T-helper 9 cell (primary cell): ENCODE results near the gene ZNF581.

Source experiments
- DNase-seq: peaks from one replicate; pipeline ENCODE4 v3.0.0-alpha.2; 2020
- total RNA-seq, 2 donors: gene quantifications; one replicate each; lab custom pipeline; 2026; lab: John Stamatoyannopoulos, UW

The ZNF581 gene, protein sequence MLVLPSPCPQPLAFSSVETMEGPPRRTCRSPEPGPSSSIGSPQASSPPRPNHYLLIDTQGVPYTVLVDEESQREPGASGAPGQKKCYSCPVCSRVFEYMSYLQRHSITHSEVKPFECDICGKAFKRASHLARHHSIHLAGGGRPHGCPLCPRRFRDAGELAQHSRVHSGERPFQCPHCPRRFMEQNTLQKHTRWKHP
- 18.2 to 20.0 reads per million in 2 donors for total RNA-seq

DNA sequence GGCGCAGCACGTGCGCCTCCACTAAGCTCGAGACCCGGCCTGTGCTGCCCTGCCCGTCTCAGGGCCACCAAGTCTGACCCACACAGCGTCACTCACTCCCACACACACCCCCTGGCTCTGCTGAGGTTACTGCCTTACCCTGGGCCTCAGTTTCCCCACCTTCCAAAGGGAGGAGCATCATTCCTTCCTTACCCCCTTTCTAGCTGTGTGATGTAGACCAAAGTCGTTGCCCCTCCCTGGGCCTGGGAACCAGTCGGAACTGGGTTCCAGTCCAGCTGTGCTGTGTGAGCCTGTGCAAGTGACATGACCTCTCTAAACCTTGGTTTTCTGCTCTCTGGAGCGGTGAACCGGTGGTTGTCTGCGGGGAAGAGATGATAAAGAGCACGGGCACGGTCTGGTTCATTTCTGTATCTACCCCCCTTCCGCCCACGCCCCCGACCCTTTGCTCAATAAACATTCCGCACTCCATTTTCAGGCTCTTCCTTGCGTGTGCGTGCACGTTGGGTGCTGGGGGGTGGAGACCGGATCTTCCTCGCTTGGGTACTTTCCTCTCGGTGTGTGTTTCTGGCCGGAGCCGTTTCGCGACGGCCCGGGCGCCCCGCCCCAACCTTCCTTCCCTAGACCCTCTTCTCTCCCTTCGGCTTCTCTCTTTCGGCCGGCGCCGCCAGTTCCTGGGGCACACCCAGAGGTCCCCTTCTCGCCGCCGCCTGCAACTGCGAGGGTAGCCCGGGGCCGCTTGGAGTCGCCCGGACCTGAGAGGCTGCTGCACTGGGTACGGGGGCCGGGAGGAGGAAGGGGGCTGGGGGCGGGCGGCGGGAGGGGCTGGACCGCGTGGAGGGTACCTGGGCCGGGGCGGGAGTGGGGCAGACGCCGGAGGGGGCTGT is at the start of gene ZNF581:
Gene ZNF581 (plus strand): TSS at position 647 of the 884 bp plus-strand sequence. CDS start 923 bp downstream, outside the sequence.
- DNase-seq: peak; percentile 66

DNA sequence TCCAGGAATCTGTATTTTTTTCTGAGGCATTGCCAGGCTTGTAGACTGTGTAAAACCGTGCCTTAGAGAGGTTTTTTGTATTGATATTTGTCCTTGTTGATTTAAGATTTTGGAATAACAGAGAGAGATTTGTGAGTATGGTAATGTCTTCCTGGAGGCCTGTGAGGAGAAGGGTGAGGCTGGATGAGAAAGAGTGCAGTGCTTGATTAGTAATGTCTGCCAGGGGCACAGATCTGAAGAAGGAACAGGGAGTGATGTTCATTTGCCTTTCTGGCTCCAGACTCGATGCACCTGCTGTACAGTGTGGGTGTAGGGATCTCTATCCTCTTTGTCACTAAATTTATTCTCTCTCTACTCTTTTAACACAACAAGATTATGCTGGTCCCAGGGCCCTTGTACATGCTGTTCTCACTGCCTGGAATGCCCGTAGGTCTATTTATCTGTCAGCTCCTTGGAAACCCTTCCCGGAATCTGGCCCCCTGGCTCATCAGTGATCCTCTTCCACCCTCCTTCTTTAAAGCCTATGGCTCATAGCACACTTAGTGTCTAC is 48.4 kb upstream of the ZNF581 start:
- no peak for DNase-seq

DNA sequence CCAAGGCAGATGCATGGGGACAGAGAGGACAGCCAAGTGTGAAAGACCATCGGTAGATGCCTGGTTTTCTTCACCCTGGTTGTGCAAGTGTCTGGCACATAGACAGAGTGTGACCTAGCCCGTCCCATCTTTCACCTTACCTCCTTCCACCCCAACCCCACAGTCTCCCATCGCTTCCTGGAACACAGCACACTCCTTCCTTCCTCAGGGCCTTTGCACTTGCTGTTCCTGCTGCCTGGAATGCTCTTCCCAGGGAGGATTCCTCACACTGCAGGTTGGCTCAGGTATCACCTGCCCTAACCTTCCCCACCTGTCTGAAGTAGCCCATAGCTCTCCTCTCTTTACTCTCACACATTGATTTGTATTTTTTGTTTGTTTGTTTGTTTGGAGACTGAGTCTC is 47.1 kb upstream of the ZNF581 start:
- no peak for DNase-seq

DNA sequence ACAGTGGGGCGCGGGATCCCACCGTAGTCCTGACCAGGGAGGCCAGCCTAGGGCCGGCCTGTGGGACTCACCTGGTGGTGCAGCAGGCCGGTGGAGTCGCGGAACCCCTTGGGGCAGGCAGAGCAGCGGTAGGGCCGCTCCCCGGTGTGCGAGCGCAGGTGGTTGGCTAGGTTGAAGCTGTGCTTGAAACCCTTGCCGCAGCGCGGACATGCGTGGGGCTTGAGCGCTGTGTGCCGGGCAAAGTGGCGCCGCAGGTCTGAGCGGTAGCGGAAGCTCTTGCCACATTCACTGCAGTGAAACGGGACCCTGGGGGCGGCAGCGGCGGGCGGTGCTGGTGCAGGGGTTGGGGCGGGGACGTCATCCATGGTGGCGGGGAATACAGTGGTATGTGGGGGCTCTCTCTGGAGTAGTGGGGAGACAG is 45.9 kb upstream of the ZNF581 start:
- DNase-seq: no peak

DNA sequence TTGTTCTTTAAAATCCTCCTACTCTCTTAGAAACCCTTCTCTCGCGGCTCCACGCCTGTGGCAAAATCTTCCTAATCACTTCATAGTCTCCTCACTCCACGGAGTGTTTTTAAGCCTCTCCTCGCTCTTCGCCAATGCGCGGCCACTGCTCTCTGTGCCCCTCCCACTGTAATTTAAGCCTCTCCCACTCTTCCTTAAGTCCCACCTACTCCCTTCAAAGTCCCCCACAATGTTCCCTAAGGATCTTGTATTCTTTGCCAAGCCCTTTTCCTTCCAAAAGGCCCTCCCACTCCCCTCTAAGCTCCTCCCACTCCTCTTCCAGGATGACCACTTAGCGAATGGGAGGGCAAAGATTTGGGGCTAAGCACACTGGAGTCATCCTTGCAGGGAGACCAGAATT is 45.4 kb upstream of the ZNF581 start:
- DNase-seq: no peak

DNA sequence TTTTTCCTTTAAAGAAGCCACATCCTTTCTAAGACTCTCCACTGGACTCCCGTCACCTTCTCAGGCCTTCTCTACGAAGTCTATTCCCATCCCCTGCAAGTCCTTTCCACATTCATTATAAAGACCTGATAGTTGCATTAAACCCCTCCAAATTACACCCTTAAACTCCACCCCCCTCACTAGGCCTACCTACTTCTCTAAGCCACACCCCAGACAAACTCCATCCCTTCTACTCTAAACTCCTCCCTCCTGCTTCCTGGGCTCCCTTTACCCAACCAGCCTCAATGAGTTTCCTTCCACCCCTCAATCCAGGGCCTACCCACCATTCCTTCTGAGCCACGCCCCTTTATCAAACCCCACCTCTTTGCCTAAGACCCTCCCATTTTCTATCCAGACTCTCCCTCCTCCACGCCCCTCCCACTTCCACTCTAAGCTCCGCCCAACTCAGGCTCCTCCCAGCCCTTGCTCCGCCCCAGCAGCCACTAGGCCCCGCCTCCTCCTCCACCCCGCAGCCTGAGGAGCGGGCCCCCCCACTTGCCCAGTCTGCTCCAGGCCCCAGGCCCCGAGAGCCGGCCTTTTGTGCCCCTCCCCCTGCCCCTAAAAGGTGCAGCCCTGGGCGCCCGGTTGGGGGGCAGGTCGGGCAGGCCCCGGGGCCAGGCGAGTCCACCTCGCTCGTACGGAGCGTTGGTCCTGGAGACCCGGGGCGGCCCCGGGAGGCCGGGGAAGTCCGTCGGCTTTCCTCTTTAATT is 44.6 kb upstream of the ZNF581 start:
- DNase-seq: peak; percentile 89

DNA sequence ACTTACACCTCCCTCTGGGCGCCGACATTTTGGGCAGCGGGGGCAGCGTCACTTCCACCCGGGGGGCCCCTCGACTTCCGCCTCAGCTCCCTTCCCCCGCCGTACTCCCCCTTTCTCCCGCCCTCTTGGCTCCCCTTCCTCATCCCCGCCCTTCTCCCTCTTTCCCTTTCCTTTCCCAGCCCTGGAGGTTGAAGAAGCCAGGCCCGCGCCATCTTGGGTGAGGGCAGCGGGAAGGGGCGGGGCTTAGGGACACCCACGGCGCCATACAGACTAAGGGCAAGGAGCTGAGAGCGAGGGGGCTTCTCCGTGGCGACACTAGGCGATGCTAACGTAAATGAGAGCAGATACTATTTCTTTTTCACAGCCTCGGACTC is 44.0 kb upstream of the ZNF581 start, which contains the start of gene FIZ1:
Gene FIZ1 (minus strand): TSS at position 50 of the 374 bp plus-strand sequence. CDS start 1,652 bp downstream, outside the sequence.
- DNase-seq: peak; percentile 94

DNA sequence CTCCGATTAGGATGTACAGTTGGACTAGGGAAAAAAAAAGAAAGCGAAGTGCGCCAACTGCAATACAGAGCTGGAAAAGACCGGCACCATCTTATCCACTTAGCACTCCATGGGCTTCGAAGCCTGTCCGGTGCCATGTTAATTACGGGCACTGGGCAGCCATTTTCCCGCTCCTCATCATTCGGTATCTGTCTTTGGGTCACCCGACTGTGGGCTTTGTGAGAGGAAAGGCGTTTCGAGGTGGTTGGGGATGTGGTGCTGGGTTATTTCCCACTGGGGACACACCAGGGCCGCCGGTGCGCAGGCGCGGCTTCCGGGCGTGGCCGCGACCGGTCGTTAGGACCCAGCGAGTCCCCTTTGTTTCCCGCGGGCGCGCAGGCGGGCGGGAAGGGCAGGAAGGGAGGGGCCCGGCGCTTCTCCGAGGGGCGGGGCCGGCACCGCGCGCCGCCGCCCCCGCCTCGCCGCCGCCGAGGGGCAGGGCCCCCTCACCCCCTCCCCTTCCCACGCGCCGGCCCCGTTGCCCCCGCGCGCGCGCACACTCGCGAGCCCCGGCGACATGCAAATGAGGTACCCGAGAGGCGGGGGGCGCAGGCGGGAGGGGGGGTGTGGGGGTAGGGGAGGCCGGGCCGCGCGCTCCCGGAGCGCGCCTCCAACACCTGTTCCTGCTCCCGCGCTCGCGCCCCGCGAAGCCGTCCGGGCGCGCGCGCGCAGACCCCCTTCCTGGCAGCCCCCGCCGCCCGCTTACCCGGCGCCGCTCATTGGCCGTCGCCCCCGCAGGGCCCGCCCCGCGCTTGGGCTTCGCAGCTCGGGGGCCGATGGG is 43.4 kb upstream of the ZNF581 start, which contains the start of gene ZNF524:
Gene ZNF524 (plus strand): TSS at position 447 of the 820 bp plus-strand sequence. CDS start 1,825 bp downstream, outside the sequence.
- DNase-seq: peak; percentile 68

DNA sequence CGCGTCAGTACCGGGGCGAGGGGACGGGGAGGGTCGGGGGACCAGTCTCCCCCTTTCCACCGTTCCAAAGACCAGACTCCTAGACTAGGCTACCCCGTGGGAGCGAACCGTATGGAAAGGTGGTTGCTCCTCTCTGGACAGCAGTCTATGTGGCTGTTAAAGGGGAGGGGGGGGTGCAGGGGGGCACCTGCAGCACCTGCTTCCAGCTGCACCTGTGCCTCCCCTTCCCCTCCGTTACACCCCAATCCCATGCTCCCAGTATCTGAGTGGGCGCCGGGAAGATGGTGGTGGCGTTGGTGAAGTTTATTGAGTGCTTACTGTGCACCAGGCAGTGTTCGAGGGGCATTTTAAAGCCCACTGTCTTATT is 42.8 kb upstream of the ZNF581 start:
- no peak for DNase-seq

DNA sequence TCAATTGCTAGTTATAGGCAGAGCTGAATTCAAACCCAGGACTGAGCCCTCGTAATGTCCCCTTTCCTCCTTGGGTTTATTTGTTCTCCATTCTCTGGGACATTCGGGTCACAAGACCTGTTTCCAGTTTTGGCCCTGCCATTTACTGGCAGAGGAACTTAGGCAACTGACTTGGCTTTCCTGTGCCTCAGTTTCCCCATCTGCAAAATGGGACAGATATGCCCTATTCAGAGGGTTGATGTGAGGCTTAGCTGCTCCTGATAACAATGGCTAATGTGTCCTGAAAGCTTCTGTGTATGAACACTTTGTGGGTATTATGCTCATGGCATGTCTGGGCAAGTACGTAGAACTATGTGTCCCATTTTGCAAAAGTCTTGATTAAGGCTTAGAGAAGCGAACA is 42.4 kb upstream of the ZNF581 start:
- DNase-seq: no peak

DNA sequence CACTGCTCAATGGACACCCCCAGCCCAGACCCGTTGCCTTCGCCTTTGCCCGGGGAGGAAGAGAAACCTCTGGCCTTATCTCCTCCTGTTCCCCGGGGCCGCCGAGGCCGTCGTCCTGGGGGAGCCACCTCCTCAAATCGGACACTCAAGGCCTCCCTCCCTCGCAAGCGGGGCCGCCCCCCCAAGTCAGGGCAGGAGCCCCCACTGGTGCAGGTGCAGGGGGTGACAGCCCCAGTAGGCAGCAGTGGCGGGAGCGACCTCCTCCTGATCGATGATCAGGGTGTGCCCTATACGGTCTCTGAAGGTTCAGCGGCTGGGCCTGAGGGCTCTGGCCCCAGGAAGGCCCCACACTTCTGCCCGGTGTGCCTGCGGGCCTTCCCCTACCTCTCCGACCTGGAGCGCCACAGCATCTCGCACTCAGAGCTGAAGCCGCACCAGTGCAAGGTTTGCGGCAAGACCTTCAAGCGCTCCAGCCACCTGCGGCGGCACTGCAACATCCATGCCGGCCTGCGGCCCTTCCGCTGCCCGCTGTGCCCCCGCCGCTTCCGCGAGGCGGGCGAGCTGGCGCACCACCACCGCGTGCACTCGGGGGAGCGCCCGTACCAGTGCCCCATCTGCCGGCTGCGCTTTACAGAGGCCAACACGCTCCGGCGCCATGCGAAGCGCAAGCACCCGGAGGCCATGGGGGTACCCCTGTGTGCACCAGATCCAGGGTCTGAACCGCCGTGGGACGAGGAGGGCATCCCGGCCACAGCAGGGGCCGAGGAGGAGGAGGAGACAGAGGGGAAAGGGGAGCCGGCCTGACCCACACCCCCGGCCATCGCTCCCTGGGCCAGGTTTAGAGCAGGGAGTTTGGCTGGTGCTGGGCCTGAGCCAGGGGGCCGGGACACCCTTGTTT is 41.1 kb upstream of the ZNF581 start:
- DNase-seq: no peak

DNA sequence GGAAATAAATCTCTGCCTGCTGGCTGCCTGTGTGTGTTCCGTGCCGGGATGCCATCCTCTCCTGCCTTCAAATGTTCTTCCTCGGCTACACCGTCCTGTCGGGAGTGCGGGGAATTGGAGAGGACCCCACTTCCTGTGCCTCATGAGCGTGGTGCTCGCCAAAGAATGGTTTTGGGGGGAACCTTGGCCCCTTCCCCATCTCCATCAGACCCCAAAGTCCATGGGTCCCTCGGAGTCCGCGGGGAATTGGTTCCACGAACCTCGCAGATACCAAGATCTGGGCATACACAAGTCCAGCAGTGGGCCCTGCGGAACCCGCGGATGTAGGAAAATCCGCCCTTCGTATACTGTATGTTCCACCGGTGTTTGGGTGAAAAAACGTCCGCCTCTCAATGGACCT is 40.3 kb upstream of the ZNF581 start:
- DNase-seq: no peak

DNA sequence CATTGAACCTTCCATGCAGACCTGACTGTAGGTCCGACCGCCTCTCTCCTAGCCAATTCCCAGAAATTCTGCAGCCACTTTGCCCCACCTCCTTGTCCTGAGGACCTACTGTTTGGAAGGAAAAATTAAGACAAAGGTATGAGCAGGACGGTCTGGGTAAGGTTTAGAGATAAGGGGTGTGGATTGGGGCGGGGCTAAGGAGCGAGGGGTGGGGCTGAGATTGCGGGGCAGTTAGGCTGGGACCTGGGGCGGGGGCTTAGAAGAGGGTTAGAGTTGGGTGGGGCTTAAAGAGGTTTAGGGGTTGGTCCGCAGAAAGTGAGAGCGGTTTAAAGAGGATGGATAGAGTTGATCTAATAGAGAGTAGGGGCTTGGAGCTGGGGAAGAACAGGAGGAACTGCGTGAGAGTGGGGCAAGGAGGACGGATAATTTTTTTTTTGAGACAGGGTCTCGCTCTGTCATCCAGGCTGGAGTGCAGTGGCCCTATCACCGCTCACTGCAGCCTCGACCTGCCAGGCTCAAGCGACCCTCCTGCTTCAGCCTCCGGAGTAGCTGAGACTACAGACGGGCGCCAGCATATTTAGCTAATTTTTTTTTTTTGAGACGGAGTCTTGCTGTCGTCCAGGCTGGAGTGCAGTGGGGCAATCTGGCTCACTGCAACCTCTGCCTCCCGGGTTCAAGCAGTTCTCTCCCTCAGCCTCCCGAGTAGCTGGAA is 39.7 kb upstream of the ZNF581 start:
- DNase-seq: no peak

DNA sequence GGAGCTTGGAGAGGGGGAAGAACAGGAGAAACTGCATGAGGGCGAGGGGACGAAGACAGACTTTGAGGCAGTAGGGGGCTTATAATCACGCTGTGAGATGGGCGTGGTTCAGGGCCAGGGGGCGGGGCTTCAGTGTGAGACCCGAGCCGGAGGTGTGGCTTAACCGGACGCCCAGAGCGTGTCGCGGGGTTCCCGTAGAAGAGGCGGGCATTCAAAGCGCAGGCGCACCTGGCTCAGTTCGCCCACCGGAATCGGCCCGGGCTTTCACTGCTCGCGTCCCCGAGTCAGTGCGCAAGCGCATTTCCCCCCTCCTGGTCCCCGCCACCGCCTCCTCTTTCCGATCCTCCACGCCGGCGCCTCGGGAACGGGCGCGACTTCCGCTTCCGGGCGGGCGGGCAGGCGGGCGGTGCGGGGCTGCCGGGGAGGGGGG is 38.2 kb upstream of the ZNF581 start:
- peak; percentile 97 for DNase-seq

DNA sequence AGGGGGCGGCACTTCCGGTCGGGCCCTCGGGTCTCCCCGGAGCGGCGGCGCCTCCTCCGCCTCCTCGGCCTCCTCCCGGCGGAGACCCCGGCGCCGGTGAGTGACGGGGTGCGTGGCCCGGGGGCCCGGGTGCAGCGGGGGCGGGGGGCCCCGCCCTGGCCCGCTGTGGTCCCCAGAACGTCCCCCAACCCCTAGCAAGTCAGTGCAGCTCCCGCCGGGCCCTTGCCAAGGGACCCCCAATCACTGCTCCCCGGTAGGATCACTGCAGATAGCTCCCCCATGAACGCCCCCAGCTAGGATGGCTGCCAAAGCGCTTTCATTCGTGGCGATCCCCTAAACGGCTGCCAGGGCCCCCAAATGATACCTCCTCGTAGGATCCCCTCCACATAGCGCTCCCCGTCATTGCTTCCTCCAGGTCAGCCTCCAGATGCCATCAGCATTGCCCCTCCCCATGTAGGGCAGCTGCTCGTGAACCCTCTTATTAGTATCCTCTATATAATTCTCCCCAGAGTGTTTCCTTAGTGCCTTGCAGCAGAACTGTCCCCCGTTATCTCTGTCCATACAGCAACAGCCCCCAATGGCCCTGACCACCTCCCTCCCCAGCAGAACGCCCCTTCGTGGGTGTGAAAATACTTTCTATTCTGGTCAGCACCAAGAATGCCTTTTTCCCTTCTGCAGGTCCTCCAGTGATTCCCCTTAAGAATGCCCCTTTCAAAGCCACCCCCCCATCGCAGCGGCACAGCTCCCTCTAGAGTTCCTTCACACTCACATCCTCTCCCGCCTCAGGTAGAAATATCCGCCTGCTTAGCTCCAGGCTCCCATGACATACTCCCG is 37.6 kb upstream of the ZNF581 start, which contains the start of gene ZNF865:
Gene ZNF865 (plus strand): TSS at position 11 of the 834 bp plus-strand sequence. CDS start 7,972 bp downstream, outside the sequence.
- peak; percentile 63 for DNase-seq

DNA sequence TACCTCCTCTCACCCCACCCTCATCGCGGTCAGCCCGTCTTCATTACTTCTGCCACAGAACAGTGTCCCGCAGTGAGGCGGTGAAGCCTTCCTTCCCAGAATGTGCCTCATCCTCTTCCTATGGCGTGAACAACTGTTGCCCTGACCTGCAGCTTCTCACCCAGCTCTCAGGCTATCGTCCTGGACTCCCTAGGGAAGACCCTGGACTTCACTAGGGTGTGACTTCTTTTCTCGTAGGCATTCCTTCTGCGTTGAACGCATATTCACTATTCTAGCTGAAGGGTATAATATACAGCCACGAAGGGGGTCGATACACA is 37.0 kb upstream of the ZNF581 start:
- DNase-seq: no peak

DNA sequence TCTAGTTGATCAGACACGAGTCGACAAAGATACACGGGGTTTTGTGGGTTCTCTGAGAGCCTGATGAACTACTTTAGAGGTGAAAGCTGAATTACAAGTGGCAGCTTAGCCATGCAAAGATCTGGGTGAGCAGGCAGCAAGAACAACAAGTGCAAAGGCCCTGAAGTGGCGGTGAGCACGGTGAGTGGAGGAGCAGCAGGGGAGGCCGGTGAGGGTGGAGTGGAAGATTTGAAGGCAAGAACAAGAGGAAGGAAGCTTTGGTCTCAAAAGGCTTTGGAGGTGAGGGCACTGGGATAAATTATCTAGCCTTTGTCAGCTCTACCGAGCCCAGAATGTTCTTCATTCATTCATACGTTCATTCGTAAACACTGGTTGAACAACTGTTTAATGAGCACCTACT is 36.6 kb upstream of the ZNF581 start:
- no peak for DNase-seq

DNA sequence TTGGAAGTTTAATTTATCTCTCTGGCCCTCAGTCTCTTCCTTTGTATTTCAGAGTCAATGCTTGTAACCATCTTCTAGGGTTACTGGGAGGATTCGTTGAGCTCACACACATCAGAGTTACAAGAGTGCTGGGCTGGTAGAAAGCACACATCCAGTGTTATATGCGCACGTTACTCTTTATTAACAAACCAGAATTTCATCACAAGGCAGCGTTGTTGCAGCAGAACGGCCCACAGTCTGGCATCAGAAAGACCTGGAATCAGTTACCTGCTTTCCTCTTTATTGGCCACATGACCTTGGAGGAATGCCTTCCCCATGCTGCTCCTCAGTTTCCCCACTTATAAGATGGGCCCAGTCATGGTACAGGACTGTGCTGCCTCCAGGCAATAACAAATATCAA is 34.1 kb upstream of the ZNF581 start:
- DNase-seq: no peak

DNA sequence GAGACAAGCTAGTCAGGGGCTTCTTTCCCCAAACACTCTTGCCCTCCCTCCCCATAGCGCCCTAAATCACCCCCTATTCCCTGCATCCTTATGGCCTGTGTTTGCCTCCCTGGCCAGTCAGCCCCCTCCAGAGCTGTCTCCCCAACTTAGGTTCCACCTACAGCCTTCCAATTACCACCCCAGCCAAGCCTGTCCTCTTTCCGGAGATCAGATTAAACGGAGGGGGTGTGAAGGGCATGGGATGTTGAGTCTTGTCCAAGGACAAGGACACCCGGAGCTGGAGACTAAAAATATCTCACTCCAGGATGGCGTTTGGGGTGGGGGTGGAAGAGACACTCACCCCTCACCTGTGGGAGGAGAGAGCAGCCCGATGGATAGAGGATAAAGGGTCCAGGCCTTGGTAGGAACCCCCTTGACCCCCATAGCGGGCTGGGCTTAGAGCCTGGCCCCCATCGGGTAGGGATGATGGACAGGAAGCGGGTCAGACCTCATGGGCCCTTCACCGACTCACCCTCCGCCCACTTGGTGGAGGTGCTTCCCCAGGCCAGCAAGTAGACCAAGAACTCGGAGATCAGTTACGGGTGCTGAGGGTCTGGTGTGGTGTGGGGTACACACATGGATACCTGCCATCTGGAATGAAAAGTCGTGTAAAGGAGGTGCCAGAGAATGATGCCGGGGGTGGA is 32.0 kb upstream of the ZNF581 start:
- no peak for DNase-seq
